ENCODE results near the gene CEMIP. TPM values are rescaled to one million over a fixed set of nuclear protein-coding genes. Genes with fewer than 3 reads are reported as not detected.

The CEMIP gene
- polyA plus RNA-seq, 1 of the 3 experiments (the other 2 are of a cell fraction) = 27.8 TPM

- no peak overlapping the region for H3K4me2 ChIP-seq
- no peak overlapping the region for H3K9ac ChIP-seq
- H4K20me1 ChIP-seq (ENCODE audit: insufficient read depth) = no peaks in the 10 kb centered on the region
- H3K27ac ChIP-seq (ENCODE audit: low read depth in 2 of 2, low read length in 1 of 2) = no peak overlapping the region
- no peak overlapping the region for H3K4me3 ChIP-seq (ENCODE audit: low read depth in 2 of 2, low read length in 1 of 2)
- H3K4me1 ChIP-seq (ENCODE audit: control insufficient read depth in 1 of 2, insufficient read depth in 2 of 2, low read depth in 1 of 2, low read length in 1 of 2) = no peaks in the 10 kb centered on the region
- no peaks in the 10 kb centered on the region for H3K27me3 ChIP-seq (ENCODE audit: insufficient read depth)
- H3K79me2 ChIP-seq (ENCODE audit: insufficient read depth) = no peaks in the 10 kb centered on the region
- no peaks in the 10 kb centered on the region for H3K9me2 ChIP-seq
- no peak overlapping the region for H2AFZ ChIP-seq (ENCODE audit: low read depth)
- DNase-seq = no peak
- no peaks in the 10 kb centered on the region for H3K9me3 ChIP-seq
- ChIA-PET CTCF (no interaction called here), POLR2A (no interaction called here)
- TF ChIP-seq EP300 (IDR thresholded peaks at IDR 0.05; ENCODE audit: borderline replicate concordance in 1 of 2, low read depth in 1 of 2, low read length in 1 of 2) = no peak
- TF ChIP-seq FOXJ3 (CRISPR knock-in tag; IDR thresholded peaks at IDR 0.05) = no peak
- TF ChIP-seq TEAD4 (IDR thresholded peaks at IDR 0.05; ENCODE audit: borderline replicate concordance, insufficient read depth) = no peak
- no peak for TF ChIP-seq FOXM1 (IDR thresholded peaks at IDR 0.05; ENCODE audit: low read depth)
- peaks cover 0 to 17% of the 10 kb centered on the region in 2 experiments for H3K36me3 ChIP-seq (replicated peaks in 1 of 2; ENCODE audit: control insufficient read depth in 1 of 2, insufficient read depth in 2 of 2, low read length in 1 of 2)
- 90% methylated on average over 3 of the region's 3 CpGs for WGBS (ENCODE audit: low lambda C conversion rate)
- peaks cover 5% of the 10 kb centered on the region for H3F3A ChIP-seq (replicated peaks; ENCODE audit: insufficient read depth)
Measured at GRCh38 chr15:80888846-80889245, 109.7 kb downstream of the CEMIP start.

- no peak overlapping the region for H3K4me3 ChIP-seq (ENCODE audit: low read depth in 2 of 2, low read length in 1 of 2)
- peaks cover 5% of the 10 kb centered on the region for H3F3A ChIP-seq (replicated peaks; ENCODE audit: insufficient read depth)
- H3K9me3 ChIP-seq = no peaks in the 10 kb centered on the region
- no peaks in the 10 kb centered on the region for H4K20me1 ChIP-seq (ENCODE audit: insufficient read depth)
- H3K9ac ChIP-seq = no peak overlapping the region
- CTCF ChIA-PET = interaction anchor here (1.0 kb wide), 1 partner anchor 14 kb away, joined by 3 read pairs; no protein-coding TSS in a partner anchor
- no peak for TF ChIP-seq ELF1 (IDR thresholded peaks at IDR 0.05)
- no peak for TF ChIP-seq TEAD4 (IDR thresholded peaks at IDR 0.05; ENCODE audit: borderline replicate concordance, insufficient read depth)
- no peak for TF ChIP-seq GATA2 (CRISPR knock-in tag; IDR thresholded peaks at IDR 0.05)
- TF ChIP-seq EZH2phosphoT487 (IDR thresholded peaks at IDR 0.05; ENCODE audit: borderline replicate concordance, low read depth) = no peak
- TF ChIP-seq YY1 (IDR thresholded peaks at IDR 0.05; ENCODE audit: low read depth) = no peak
- no peak for TF ChIP-seq RXRA (IDR thresholded peaks at IDR 0.05; ENCODE audit: borderline replicate concordance, low read depth)
- H3K79me2 ChIP-seq (ENCODE audit: insufficient read depth) = no peaks in the 10 kb centered on the region
- peaks cover 0 to 16% of the 10 kb centered on the region in 2 experiments for H3K36me3 ChIP-seq (replicated peaks in 1 of 2; ENCODE audit: control insufficient read depth in 1 of 2, insufficient read depth in 2 of 2, low read length in 1 of 2)
- H3K9me2 ChIP-seq = no peaks in the 10 kb centered on the region
- POLR2A ChIA-PET = no interaction called here
- no peaks in the 10 kb centered on the region for H3K27me3 ChIP-seq (ENCODE audit: insufficient read depth)
- no peaks in the 10 kb centered on the region for H3K4me1 ChIP-seq (ENCODE audit: control insufficient read depth in 1 of 2, insufficient read depth in 2 of 2, low read depth in 1 of 2, low read length in 1 of 2)
- no peak for DNase-seq
- H3K4me2 ChIP-seq = no peak overlapping the region
- H2AFZ ChIP-seq (ENCODE audit: low read depth) = no peak overlapping the region
- WGBS (ENCODE audit: low lambda C conversion rate) = 76% methylated on average over 8 of the region's 8 CpGs
- no peak overlapping the region for H3K27ac ChIP-seq (ENCODE audit: low read depth in 2 of 2, low read length in 1 of 2)
Measured at GRCh38 chr15:80890341-80891005, 111.3 kb downstream of the CEMIP start.

- Histone ChIP-seq H3K27ac (ENCODE audit: low read depth in 2 of 2, low read length in 1 of 2) (no peak overlapping the region), H3F3A (replicated peaks; ENCODE audit: insufficient read depth) (peaks cover 5% of the 10 kb centered on the region), H3K27me3 (ENCODE audit: insufficient read depth) (no peaks in the 10 kb centered on the region), H3K9me2 (no peaks in the 10 kb centered on the region), H3K9ac (no peak overlapping the region), H3K4me3 (ENCODE audit: low read depth in 2 of 2, low read length in 1 of 2) (no peak overlapping the region), H3K4me1 (ENCODE audit: control insufficient read depth in 1 of 2, insufficient read depth in 2 of 2, low read depth in 1 of 2, low read length in 1 of 2) (no peaks in the 10 kb centered on the region), H3K36me3 (replicated peaks in 1 of 2; ENCODE audit: control insufficient read depth in 1 of 2, insufficient read depth in 2 of 2, low read length in 1 of 2) (peaks cover under 1 to 21% of the 10 kb centered on the region in 2 experiments), H3K79me2 (ENCODE audit: insufficient read depth) (no peaks in the 10 kb centered on the region), H2AFZ (ENCODE audit: low read depth) (no peak overlapping the region), H3K9me3 (no peaks in the 10 kb centered on the region), H4K20me1 (ENCODE audit: insufficient read depth) (no peaks in the 10 kb centered on the region), H3K4me2 (no peak overlapping the region)
- TF ChIP-seq EP300 (IDR thresholded peaks at IDR 0.05; ENCODE audit: borderline replicate concordance in 1 of 2, low read depth in 1 of 2, low read length in 1 of 2) (no peak), NRF1 (IDR thresholded peaks at IDR 0.05; ENCODE audit: low read depth, low read length) (no peak), POLR2AphosphoS5 (IDR thresholded peaks at IDR 0.05; ENCODE audit: low read depth, low read length) (no peak), TCF12 (IDR thresholded peaks at IDR 0.05) (no peak), FOSL2 (IDR thresholded peaks at IDR 0.05; ENCODE audit: borderline replicate concordance, low read depth) (no peak), TEAD4 (IDR thresholded peaks at IDR 0.05; ENCODE audit: borderline replicate concordance, insufficient read depth) (no peak)
- CTCF ChIA-PET = interaction anchor here (1.0 kb wide), 1 partner anchor 15 kb away, joined by 3 read pairs; no protein-coding TSS in a partner anchor
- POLR2A ChIA-PET = no interaction called here
- DNase-seq = no peak
Measured at GRCh38 chr15:80891006-80891405, 111.8 kb downstream of the CEMIP start.
